ENCODE measurements around the gene TMEM203. TPM values are rescaled to one million over a fixed set of nuclear protein-coding genes. Genes with fewer than 3 reads are reported as not detected.

TMEM203 gene
- total and polyA plus RNA-seq, 2 of the 13 experiments (the other 11 are each of a cell fraction or from before 2014, with no cell fraction given) = 23.4 to 36.7 TPM

DNA sequence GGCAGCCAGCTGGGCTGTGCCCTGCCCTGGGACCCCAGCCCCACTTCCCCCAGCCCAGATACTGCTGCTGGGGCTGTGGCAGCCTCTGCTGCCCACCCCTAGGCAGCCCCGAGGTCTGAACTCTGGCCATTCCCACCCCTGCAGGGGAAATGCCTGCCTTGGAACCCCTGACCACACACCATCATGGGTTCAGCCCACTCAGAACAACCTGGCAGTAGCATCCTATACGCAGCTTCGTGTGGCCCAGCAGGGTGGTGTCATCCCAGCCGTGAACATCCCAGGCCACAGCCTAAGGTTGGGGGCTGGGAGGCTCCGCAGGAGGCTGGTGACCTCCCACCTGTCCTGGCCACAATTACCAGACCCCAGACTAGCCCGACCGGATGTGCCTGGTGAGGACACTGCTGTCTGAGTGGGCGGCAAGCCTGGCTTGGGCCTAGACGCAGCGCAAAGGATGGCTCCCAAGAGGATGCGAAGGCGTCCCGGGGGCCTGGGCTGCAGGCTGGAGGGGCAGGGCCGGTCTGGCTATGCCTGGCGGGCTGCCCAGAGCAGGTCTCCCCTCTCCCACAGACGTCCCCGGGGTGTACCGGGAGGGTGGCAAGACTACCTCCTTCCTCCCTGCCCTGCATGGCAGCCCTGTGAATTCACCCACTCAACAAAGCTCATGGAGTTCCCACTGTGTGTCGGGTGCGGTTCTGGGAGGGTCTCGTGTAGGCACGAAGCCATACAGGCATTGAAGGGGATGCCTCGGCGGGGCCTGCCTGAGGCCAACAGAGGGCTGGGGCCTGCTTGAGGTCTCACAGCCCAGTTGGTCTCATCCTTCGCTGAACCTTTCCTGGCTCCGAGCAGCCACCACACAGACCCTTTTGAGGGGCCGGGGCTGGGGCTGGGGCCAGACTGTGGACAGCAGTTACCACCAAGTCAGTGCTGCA lies 23.8 kb upstream of the TMEM203 start:
- FAIRE-seq (no peak), ATAC-seq (peak; percentile 6), DNase-seq (ENCODE audit: low spot score) (no peak)
- WGBS (ENCODE audit: low lambda C conversion rate) = 16% methylated on average over 8 of the region's 27 CpGs
- POLR2A ChIA-PET = interaction anchor here (0.9 to 2.7 kb wide), 13 partner anchors 9 to 143 kb away, joined by 3 to 16 read pairs (median 6); partner anchors contain the start of genes ANAPC2, MAN1B1, SSNA1 and TOR4A
- no peaks in the 10 kb centered on the region for H3K27me3 ChIP-seq (ENCODE audit: control insufficient read depth in 1 of 2, insufficient read depth in 2 of 2, low read length in 2 of 2)
- peak overlapping the region; percentile 53 to 72 (median 62) for H3K4me3 ChIP-seq (replicated peaks in 1 of 3; ENCODE audit: insufficient read depth in 1 of 3, low read depth in 2 of 3, low read length in 3 of 3)
- BruUV-seq (replicated peaks) = no TSS peak
- H3K9ac ChIP-seq (ENCODE audit: insufficient read depth, low read depth, low read length) = peak overlapping the region; percentile 65
- H3K79me2 ChIP-seq (ENCODE audit: insufficient read depth, low read length) = no peaks in the 10 kb centered on the region
- peaks cover 75% of the 10 kb centered on the region for H3K4me1 ChIP-seq (ENCODE audit: insufficient read depth, low read length)
- intact Hi-C loops (cut with micrococcal nuclease; ENCODE audit: unreplicated experiment) = no loop called here
- H4K20me1 ChIP-seq (ENCODE audit: insufficient read depth, low read length) = no peaks in the 10 kb centered on the region
- peak overlapping the region; percentile 75 for H3K27ac ChIP-seq (ENCODE audit: extremely low read length, insufficient read depth, low read length)
- no peak overlapping the region for H2AFZ ChIP-seq (ENCODE audit: low read length)
- CTCF ChIA-PET (ENCODE audit: low intra/inter-chr PET ratio, low total read pairs) = no interaction called here
- peak overlapping the region; percentile 96 for H3K4me2 ChIP-seq (ENCODE audit: low read depth, low read length)
- in situ Hi-C loops (cut with HindIII; ENCODE audit: extremely low pct_ligation_motif_present, low pct_unique_long_range_greater_than_20kb) = loop anchor here (5.0 kb wide), 2 partner anchors 42 to 117 kb away; partner anchors contain the start of genes ANAPC2, DPP7 and SSNA1
- H3K36me3 ChIP-seq (replicated peaks in 1 of 2; ENCODE audit: control insufficient read depth in 1 of 2, insufficient read depth in 2 of 2, low read length in 2 of 2) = no peaks in the 10 kb centered on the region
- no peaks in the 10 kb centered on the region for H3K9me3 ChIP-seq (ENCODE audit: low read length)
- TF ChIP-seq ZNF564 (CRISPR knock-in tag; IDR thresholded peaks at IDR 0.05) = peak; percentile 52; the same call in 1 of the 2 replicates
- TF ChIP-seq SP5 (CRISPR knock-in tag; IDR thresholded peaks at IDR 0.05; ENCODE audit: borderline replicate concordance, low read depth) = no peak
- TF ChIP-seq NKX3-1 (CRISPR knock-in tag; IDR thresholded peaks at IDR 0.05) = no peak
- TF ChIP-seq ZNF263 (CRISPR knock-in tag; IDR thresholded peaks at IDR 0.05) = 0 out of 2 replicates have a peak, but pooled peaks have one; percentile 24
- TF ChIP-seq ZNF468 (CRISPR knock-in tag; IDR thresholded peaks at IDR 0.05) = 0 out of 2 replicates have a peak, but pooled peaks have one; percentile 68
- 0 out of 2 replicates have a peak, but pooled peaks have one; percentile 21 for TF ChIP-seq ZNF501 (CRISPR knock-in tag; IDR thresholded peaks at IDR 0.05)
- TF ChIP-seq, protein P1, sequence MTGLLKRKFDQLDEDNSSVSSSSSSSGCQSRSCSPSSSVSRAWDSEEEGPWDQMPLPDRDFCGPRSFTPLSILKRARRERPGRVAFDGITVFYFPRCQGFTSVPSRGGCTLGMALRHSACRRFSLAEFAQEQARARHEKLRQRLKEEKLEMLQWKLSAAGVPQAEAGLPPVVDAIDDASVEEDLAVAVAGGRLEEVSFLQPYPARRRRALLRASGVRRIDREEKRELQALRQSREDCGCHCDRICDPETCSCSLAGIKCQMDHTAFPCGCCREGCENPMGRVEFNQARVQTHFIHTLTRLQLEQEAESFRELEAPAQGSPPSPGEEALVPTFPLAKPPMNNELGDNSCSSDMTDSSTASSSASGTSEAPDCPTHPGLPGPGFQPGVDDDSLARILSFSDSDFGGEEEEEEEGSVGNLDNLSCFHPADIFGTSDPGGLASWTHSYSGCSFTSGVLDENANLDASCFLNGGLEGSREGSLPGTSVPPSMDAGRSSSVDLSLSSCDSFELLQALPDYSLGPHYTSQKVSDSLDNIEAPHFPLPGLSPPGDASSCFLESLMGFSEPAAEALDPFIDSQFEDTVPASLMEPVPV (CRISPR knock-in tag; IDR thresholded peaks at IDR 0.05) = peak; percentile 47; the same call in 1 of the 2 replicates
- peak; percentile 60; the same call in 1 of the 2 replicates for TF ChIP-seq ZNF546 (CRISPR knock-in tag; conservative IDR thresholded peaks at IDR 0.05)
- TF ChIP-seq HOXA3 (CRISPR knock-in tag; IDR thresholded peaks at IDR 0.05) = no peak; the same call in 1 of the 2 replicates
- no peak for TF ChIP-seq TCF12 (IDR thresholded peaks at IDR 0.05)
- TF ChIP-seq TCF12 (CRISPR knock-in tag; IDR thresholded peaks at IDR 0.05) = 0 out of 2 replicates have a peak, but pooled peaks have one; percentile 12
- 0 out of 2 replicates have a peak, but pooled peaks have one; percentile 25 for TF ChIP-seq MEIS2 (CRISPR knock-in tag; IDR thresholded peaks at IDR 0.05)
- no peak for TF ChIP-seq SRSF4 (IDR thresholded peaks at IDR 0.05; ENCODE audit: low read depth, low read length, poor library complexity, severe bottlenecking)
- TF ChIP-seq ZNF136 (CRISPR knock-in tag; IDR thresholded peaks at IDR 0.05; ENCODE audit: low read depth) = 0 out of 2 replicates have a peak, but pooled peaks have one; percentile 14
- TF ChIP-seq CERS6 (CRISPR knock-in tag; IDR thresholded peaks at IDR 0.05) = no peak
- no peak for TF ChIP-seq ZSCAN29 (CRISPR knock-in tag; conservative IDR thresholded peaks at IDR 0.05)
- TF ChIP-seq ZNF124 (CRISPR knock-in tag; IDR thresholded peaks at IDR 0.05) = no peak
- TF ChIP-seq ZNF383 (CRISPR knock-in tag; IDR thresholded peaks at IDR 0.05; ENCODE audit: borderline replicate concordance) = no peak
- TF ChIP-seq ZNF572 (CRISPR knock-in tag; IDR thresholded peaks at IDR 0.05) = no peak
- no peak for TF ChIP-seq ZBTB26 (CRISPR knock-in tag; IDR thresholded peaks at IDR 0.05; ENCODE audit: borderline replicate concordance)
